Large intestine (tissue), 3 donors: ENCODE measurements around the gene TDO2. TPM values are rescaled to one million over a fixed set of nuclear protein-coding genes. Genes with fewer than 3 reads are reported as not detected.

Source experiments
- DNase-seq, 2 donors: peaks; one replicate each; pipeline versions ENCODE4 v3.0.0 to v3.0.0-alpha.2; 2013
- H3K27ac ChIP-seq: one replicate; pipeline ENCODE4 v1.5.1; 2013; ENCODE audit warnings: low read length
- H3K27me3 ChIP-seq: 2 replicates; pipeline ENCODE4 v1.6.1; 2013; ENCODE audit warnings: low read length; ENCODE audit not compliant: control insufficient read depth, insufficient read depth
- H3K36me3 ChIP-seq: 2 replicates; pipeline ENCODE4 v1.6.1; 2013; ENCODE audit warnings: low read length; ENCODE audit not compliant: control insufficient read depth, insufficient read depth
- H3K4me1 ChIP-seq: one replicate; pipeline ENCODE4 v1.6.1; 2013; ENCODE audit warnings: low read length; ENCODE audit not compliant: control insufficient read depth, insufficient read depth
- H3K4me3 ChIP-seq: one replicate; pipeline ENCODE4 v1.5.1; 2013; ENCODE audit warnings: low read length
- H3K9me3 ChIP-seq: one replicate; pipeline ENCODE4 v1.6.1; 2013; ENCODE audit warnings: mild to moderate bottlenecking, low read depth, low read length, moderate library complexity; ENCODE audit not compliant: control insufficient read depth
- WGBS: methylation state at CpG from one replicate; pipeline ENCODE4 v1.1.5; 2013; ENCODE audit warnings: low lambda C conversion rate; ENCODE audit not compliant: insufficient coverage; 5-methylcytosine and 5-hydroxymethylcytosine counted together
- polyA plus RNA-seq: library from polyadenylated mRNA; unstranded; fragments of 120-200 nt; gene quantifications from one replicate; pipeline ENCODE4 v1.2.1, GENCODE V29; 2013

TDO2 gene
- polyA plus RNA-seq, 1 donor = 7.5 TPM

DNA sequence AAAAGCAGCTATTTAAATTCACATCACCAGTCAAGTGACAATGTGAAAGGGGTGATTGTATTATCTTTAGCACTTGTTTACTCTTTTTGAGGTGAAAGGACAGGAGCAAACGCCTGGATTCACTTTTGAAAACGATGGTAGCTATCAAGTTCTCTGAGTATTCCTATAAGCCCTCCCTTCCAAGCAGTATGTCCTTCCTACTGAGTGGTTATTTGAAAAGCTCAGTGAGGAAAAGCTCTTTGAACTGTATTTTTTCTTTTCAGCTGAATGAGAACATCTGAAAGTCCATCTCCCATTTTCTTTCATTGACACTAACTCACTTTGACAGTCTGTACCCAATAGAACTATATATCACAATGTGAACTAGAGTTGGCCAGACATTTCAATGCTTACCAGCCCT is 59.3 kb downstream of the TDO2 start:
- no peak for DNase-seq
- Histone ChIP-seq H3K4me3 (no peak overlapping the region), H3K4me1 (no peaks in the 10 kb centered on the region), H3K27me3 (peaks cover 2% of the 10 kb centered on the region), H3K36me3 (no peaks in the 10 kb centered on the region), H3K27ac (no peak overlapping the region), H3K9me3 (no peaks in the 10 kb centered on the region)
- 80% methylated on average over 1 of the region's 2 CpGs for WGBS

GRCh38 chr4:155964016-155964891 is 60.8 kb downstream of the TDO2 start:
- no peak for DNase-seq
- Histone ChIP-seq H3K4me3 (no peak overlapping the region), H3K27me3 (peaks cover 2% of the 10 kb centered on the region), H3K36me3 (no peaks in the 10 kb centered on the region), H3K4me1 (no peaks in the 10 kb centered on the region), H3K9me3 (no peaks in the 10 kb centered on the region), H3K27ac (no peak overlapping the region)
- 83% methylated on average over 1 of the region's 8 CpGs for WGBS

- no peaks in the 10 kb centered on the region for H3K36me3 ChIP-seq
- H3K27ac ChIP-seq = no peak overlapping the region
- no CpG with 5 or more reads among the region's 2 CpGs for WGBS
- H3K27me3 ChIP-seq = peaks cover 2% of the 10 kb centered on the region
- H3K9me3 ChIP-seq = no peaks in the 10 kb centered on the region
- no peaks in the 10 kb centered on the region for H3K4me1 ChIP-seq
- DNase-seq = no peak
- no peak overlapping the region for H3K4me3 ChIP-seq
Observed at GRCh38 chr4:155966171-155966570, 62.7 kb downstream of the TDO2 start.

DNA sequence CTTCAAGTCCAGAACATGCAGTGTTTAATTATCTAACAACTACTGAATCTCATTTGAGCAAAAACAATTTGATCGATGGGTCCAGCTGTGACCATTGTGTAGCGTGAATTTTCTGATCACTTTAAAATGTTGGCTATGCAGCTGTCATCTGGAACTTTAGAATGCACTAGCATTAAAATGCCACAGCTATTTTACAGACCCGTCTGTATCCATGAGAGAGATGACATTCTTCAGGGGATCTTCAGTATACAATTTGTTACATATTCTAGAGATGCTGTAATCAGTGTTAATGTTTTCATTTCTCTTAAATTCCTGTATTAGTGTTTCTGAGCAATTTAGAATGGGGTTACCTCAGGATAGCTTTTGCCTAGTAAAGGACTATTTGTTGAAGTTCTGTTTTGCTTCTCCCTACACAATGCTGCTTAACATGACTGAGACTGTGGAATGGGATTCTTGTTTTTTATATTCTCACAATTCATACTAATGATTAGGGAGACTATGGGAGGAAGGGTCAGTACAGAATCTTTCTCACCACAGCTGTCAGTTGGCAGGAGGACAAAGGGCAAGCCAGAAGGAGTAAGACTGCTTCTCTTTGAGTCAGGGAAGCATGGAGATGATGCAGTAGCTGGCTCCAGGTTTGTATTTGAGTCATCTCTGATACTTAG is 63.4 kb downstream of the TDO2 start:
- Histone ChIP-seq H3K27me3 (peaks cover 2% of the 10 kb centered on the region), H3K4me1 (no peaks in the 10 kb centered on the region), H3K36me3 (no peaks in the 10 kb centered on the region), H3K9me3 (no peaks in the 10 kb centered on the region), H3K4me3 (no peak overlapping the region), H3K27ac (no peak overlapping the region)
- no peak for DNase-seq
- 65% methylated on average over 2 of the region's 3 CpGs for WGBS

Other genes starting within 250 kb of the TDO2 start
- gene GUCY1A1, start 236.8 kb upstream of the TDO2 start, polyA plus RNA-seq = 25.3 TPM
- 13.5 TPM for gene GUCY1B1, start 144.7 kb upstream of the TDO2 start, polyA plus RNA-seq
- 4.0 TPM for gene ASIC5, start 37.4 kb upstream of the TDO2 start, polyA plus RNA-seq
- gene CTSO, start 50.2 kb downstream of the TDO2 start, polyA plus RNA-seq = 40.3 TPM